HFF-Myc (cell line): ENCODE measurements around the gene SERPINA9.

Experiments
- DNase-seq: peaks from one replicate; pipeline ENCODE4 v3.0.0-alpha.2; 2011; ENCODE audit warnings: low read depth; ENCODE audit errors: extremely low read depth
- H3K4me3 ChIP-seq: replicated peaks from 2 replicates; pipeline ENCODE4 v1.5.1; 2011; ENCODE audit warnings: low read depth, mild to moderate bottlenecking, control low read depth, low read length
- CTCF ChIP-seq: IDR thresholded peaks from 2 replicates; pipeline ENCODE4 v1.5.1; 2012; ENCODE audit warnings: mild to moderate bottlenecking, low read depth, low read length, control low read depth; ENCODE audit errors: missing control alignments

Gene SERPINA9

GRCh38 chr14:94470311-94470710 lies 5.7 kb downstream of the SERPINA9 start:
- no peak for TF ChIP-seq CTCF
- no peak for DNase-seq
- no peak overlapping the region for H3K4me3 ChIP-seq

- H3K4me3 ChIP-seq: no peak overlapping the region
- TF ChIP-seq CTCF: no peak
- DNase-seq: no peak
Measured at GRCh38 chr14:94469261-94469660, 6.7 kb downstream of the SERPINA9 start.

- H3K4me3 ChIP-seq: no peak overlapping the region
- no peak for TF ChIP-seq CTCF
- no peak for DNase-seq
Measured at GRCh38 chr14:94467728-94468520, 8.1 kb downstream of the SERPINA9 start.

- no peak for DNase-seq
- H3K4me3 ChIP-seq: no peak overlapping the region
- TF ChIP-seq CTCF: no peak
Measured at GRCh38 chr14:94466706-94467370, 9.2 kb downstream of the SERPINA9 start.

- no peak for TF ChIP-seq CTCF
- H3K4me3 ChIP-seq: no peak overlapping the region
- DNase-seq: no peak
Measured at GRCh38 chr14:94465042-94465441, 11.0 kb downstream of the SERPINA9 start.

GRCh38 chr14:94464290-94464689 lies 11.7 kb downstream of the SERPINA9 start:
- no peak for TF ChIP-seq CTCF
- DNase-seq: no peak
- no peak overlapping the region for H3K4me3 ChIP-seq
